ENCODE results near the gene RBM15.

GRCh38 chr1:110364221-110364620 is 25.0 kb downstream of the RBM15 start:
- TF ChIP-seq CTCF (IDR thresholded peaks at IDR 0.05 in 8 of 11, conservative IDR thresholded peaks at IDR 0.05 in 3 of 11), result no peak
- TF ChIP-seq POLR2AphosphoS5 (IDR thresholded peaks at IDR 0.05), result no peak
- no peak for TF ChIP-seq POLR2A (IDR thresholded peaks at IDR 0.05)

Data from spleen (tissue), 7 donors.